Adipocyte (in vitro differentiated cells): Measurements from ENCODE around the gene LYSMD2.

Source experiments
- DNase-seq: peaks from one replicate; pipeline ENCODE4 v3.0.0-alpha.2; 2015; ENCODE audit warnings: low read depth
- H3K27me3 ChIP-seq: replicated peaks from 2 replicates; pipeline ENCODE4 v1.7.0; 2013; ENCODE audit warnings: mild to moderate bottlenecking, low read length, moderate library complexity; ENCODE audit not compliant: control insufficient read depth, insufficient read depth
- H3K36me3 ChIP-seq: 2 replicates; pipeline ENCODE4 v1.7.0; 2013; ENCODE audit warnings: low read length, mild to moderate bottlenecking, moderate library complexity; ENCODE audit not compliant: control insufficient read depth, insufficient read depth, severe bottlenecking
- H3K4me1 ChIP-seq: 2 replicates; pipeline ENCODE4 v1.7.0; 2013; ENCODE audit warnings: mild to moderate bottlenecking, low read length, moderate library complexity; ENCODE audit not compliant: control insufficient read depth, insufficient read depth
- H3K4me3 ChIP-seq: 2 replicates; pipeline ENCODE4 v1.7.0; 2013; ENCODE audit warnings: mild to moderate bottlenecking, low read length, moderate library complexity
- H3K9ac ChIP-seq: 2 replicates; pipeline ENCODE4 v1.7.0; 2013; ENCODE audit warnings: mild to moderate bottlenecking, low read length, moderate library complexity
- H3K9me3 ChIP-seq: 2 replicates; pipeline ENCODE4 v1.7.0; 2013; ENCODE audit warnings: mild to moderate bottlenecking, low read length, moderate library complexity; ENCODE audit not compliant: control insufficient read depth

Gene LYSMD2

GRCh38 chr15:51770902-51771301 is 33.4 kb upstream of the LYSMD2 start:
- Histone ChIP-seq H3K36me3 (peaks cover 6% of the 10 kb centered on the region), H3K9me3 (no peaks in the 10 kb centered on the region), H3K27me3 (no peaks in the 10 kb centered on the region), H3K4me1 (peaks cover 6% of the 10 kb centered on the region), H3K4me3 (no peak overlapping the region), H3K9ac (no peak overlapping the region)
- no peak for DNase-seq

GRCh38 chr15:51768018-51768417 is 30.6 kb upstream of the LYSMD2 start:
- Histone ChIP-seq H3K4me3 (no peak overlapping the region), H3K4me1 (peaks cover 6% of the 10 kb centered on the region), H3K9me3 (no peaks in the 10 kb centered on the region), H3K36me3 (no peaks in the 10 kb centered on the region), H3K9ac (no peak overlapping the region), H3K27me3 (no peaks in the 10 kb centered on the region)
- DNase-seq, result no peak

- no peaks in the 10 kb centered on the region for H3K36me3 ChIP-seq
- H3K9ac ChIP-seq, result no peak overlapping the region
- no peak for DNase-seq
- H3K27me3 ChIP-seq, result no peaks in the 10 kb centered on the region
- H3K9me3 ChIP-seq, result no peaks in the 10 kb centered on the region
- H3K4me3 ChIP-seq, result no peak overlapping the region
- H3K4me1 ChIP-seq, result no peaks in the 10 kb centered on the region
Observed at GRCh38 chr15:51766341-51766740, 28.9 kb upstream of the LYSMD2 start.

DNA sequence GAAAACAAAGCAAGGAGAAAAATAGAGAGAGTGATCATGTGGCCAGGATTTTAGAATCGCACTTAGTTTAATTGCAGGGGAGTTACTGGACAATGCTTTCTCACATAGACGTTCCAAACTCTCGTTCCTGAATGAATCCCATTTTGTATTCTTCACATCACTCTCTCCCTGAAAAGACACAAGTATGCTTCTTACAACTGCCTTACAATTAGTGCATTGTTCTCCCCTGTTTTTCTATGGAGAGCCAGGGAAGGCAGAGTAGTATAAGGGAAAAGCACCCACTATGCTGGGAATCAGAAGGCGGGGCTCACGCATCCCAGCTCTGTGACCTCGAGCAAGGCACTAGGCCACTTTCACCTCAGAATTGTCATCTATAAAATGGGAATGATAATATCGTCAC is 28.3 kb upstream of the LYSMD2 start:
- H3K4me1 ChIP-seq, result no peaks in the 10 kb centered on the region
- no peaks in the 10 kb centered on the region for H3K27me3 ChIP-seq
- no peak for DNase-seq
- no peak overlapping the region for H3K9ac ChIP-seq
- no peak overlapping the region for H3K4me3 ChIP-seq
- H3K9me3 ChIP-seq, result no peaks in the 10 kb centered on the region
- no peaks in the 10 kb centered on the region for H3K36me3 ChIP-seq

GRCh38 chr15:51760805-51761204 is 23.4 kb upstream of the LYSMD2 start:
- Histone ChIP-seq H3K4me1 (peaks cover 17% of the 10 kb centered on the region), H3K9me3 (no peaks in the 10 kb centered on the region), H3K27me3 (no peaks in the 10 kb centered on the region), H3K9ac (no peak overlapping the region), H3K36me3 (no peaks in the 10 kb centered on the region), H3K4me3 (no peak overlapping the region)
- no peak for DNase-seq

DNA sequence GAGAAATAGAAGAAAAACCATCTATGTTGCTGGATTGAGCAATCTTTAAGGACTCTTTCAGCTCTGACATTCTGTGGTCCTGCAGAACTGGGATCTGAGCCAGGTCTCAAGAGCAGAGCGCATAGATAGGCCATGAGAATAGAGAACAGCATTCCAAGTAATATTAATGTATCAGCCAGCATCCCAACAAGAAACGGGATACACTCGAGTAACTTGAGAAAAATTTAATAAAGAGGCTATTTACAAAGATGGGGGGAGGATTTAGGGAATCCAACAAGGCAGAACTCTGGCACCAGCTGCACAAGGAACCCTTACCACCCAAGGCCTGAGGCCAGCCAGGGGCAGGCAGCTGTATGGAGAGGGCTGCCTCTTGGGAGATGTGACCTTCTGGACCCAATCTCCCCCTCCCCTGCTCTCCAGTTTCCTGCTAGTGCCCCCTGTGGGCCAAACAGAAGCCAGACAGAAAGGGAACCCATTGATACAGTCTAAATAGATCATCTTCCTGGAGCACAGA is 22.2 kb upstream of the LYSMD2 start:
- DNase-seq, result peak; percentile 95
- Histone ChIP-seq H3K9ac (no peak overlapping the region), H3K9me3 (no peaks in the 10 kb centered on the region), H3K4me1 (peaks cover 17% of the 10 kb centered on the region), H3K27me3 (no peaks in the 10 kb centered on the region), H3K36me3 (no peaks in the 10 kb centered on the region), H3K4me3 (no peak overlapping the region)

DNA sequence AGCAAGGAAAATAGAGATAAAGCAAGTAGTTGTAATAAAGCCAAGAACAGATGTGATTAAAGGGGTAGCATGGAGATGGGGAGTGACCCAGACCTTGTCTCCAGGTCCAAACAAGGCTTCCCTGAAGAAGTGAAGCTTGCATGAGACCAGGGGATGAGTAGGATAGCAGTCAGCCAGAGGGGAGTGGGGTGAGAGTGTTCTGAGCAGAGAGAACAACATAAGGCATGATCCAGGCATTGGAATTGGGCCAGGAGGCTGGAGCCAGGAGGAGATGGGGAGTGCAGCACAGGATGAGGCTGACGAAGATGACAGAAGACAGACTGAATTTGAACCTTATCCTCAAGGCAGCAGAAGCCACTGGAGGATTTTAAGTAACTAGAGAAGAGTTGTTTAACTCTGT is 21.2 kb upstream of the LYSMD2 start:
- peak; percentile 65 for DNase-seq
- H3K36me3 ChIP-seq, result no peaks in the 10 kb centered on the region
- H3K4me3 ChIP-seq, result no peak overlapping the region
- peaks cover 17% of the 10 kb centered on the region for H3K4me1 ChIP-seq
- no peak overlapping the region for H3K9ac ChIP-seq
- H3K27me3 ChIP-seq, result no peaks in the 10 kb centered on the region
- no peaks in the 10 kb centered on the region for H3K9me3 ChIP-seq

DNA sequence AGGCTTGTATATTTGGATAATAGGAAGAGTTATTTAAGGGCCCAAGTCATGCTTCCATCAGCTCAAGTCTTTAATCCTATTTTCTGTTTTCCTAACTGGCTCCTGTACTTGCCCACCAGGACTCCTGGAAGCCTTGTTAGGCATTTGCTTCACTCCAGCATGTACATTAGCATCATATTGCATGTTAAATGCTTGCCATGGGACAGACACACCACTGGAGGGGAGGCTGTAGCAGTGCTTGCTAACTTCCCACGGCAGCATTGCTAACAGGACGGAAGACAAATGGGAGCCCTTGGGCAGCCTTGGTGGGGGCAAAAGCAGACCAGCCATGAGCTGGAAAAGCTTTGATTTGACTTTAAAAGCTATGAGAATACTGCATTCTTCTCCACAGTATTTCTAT is 20.0 kb upstream of the LYSMD2 start:
- H3K9ac ChIP-seq, result no peak overlapping the region
- peaks cover 17% of the 10 kb centered on the region for H3K4me1 ChIP-seq
- H3K9me3 ChIP-seq, result no peaks in the 10 kb centered on the region
- no peak overlapping the region for H3K4me3 ChIP-seq
- no peaks in the 10 kb centered on the region for H3K36me3 ChIP-seq
- no peaks in the 10 kb centered on the region for H3K27me3 ChIP-seq
- DNase-seq, result no peak

DNA sequence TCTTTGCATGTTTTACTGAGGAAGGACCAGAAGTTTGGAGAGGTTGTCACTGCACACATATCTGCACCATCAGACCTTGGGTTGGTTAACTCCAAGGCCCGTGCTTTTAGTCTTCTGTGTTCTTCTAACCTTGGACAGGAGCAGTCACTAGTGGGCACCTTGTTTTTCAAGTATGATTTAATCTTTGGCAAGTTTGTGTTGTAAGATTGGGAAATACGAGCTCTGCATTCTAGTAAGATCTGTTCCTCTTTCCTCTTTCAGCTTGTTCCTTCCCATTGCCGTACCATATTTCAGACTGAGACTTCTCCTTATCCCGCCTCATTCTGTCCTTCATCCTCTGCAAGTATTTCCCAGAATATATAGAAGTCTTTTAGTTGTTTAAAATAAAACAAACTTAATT is 19.0 kb upstream of the LYSMD2 start:
- no peak for DNase-seq
- Histone ChIP-seq H3K4me3 (no peak overlapping the region), H3K9me3 (no peaks in the 10 kb centered on the region), H3K27me3 (no peaks in the 10 kb centered on the region), H3K4me1 (peaks cover 21% of the 10 kb centered on the region), H3K9ac (no peak overlapping the region), H3K36me3 (no peaks in the 10 kb centered on the region)

DNA sequence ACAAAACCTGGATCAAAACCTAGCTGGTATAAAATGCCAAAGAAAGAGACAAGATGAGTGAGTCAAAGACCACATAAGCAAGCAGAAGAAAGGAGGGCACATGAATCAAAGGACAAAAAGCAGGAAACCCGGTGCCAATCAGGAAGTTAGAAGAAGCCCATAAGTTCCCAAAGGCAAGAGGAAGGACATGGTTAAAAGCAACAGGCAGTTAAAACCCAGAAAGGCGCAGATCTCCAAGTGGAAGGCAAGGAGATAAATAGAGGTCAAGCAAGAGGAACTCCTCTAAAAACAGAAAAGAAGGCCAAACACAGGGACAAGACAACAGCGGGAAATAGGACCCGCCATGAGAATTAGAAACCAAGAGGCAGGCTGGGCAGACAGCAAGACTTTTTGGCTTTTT is 18.3 kb upstream of the LYSMD2 start:
- DNase-seq, result no peak
- Histone ChIP-seq H3K36me3 (no peaks in the 10 kb centered on the region), H3K4me1 (peaks cover 24% of the 10 kb centered on the region), H3K9ac (no peak overlapping the region), H3K9me3 (no peaks in the 10 kb centered on the region), H3K4me3 (no peak overlapping the region), H3K27me3 (peaks cover 3% of the 10 kb centered on the region)

- Histone ChIP-seq H3K4me3 (no peak overlapping the region), H3K9ac (no peak overlapping the region), H3K4me1 (peaks cover 18% of the 10 kb centered on the region), H3K9me3 (no peaks in the 10 kb centered on the region), H3K27me3 (peaks cover 18% of the 10 kb centered on the region), H3K36me3 (no peaks in the 10 kb centered on the region)
- no peak for DNase-seq
Observed at GRCh38 chr15:51754267-51754666, 16.8 kb upstream of the LYSMD2 start.

- DNase-seq, result no peak
- H3K4me3 ChIP-seq, result no peak overlapping the region
- H3K27me3 ChIP-seq, result peaks cover 26% of the 10 kb centered on the region
- peaks cover 7% of the 10 kb centered on the region for H3K4me1 ChIP-seq
- H3K9me3 ChIP-seq, result no peaks in the 10 kb centered on the region
- no peak overlapping the region for H3K9ac ChIP-seq
- H3K36me3 ChIP-seq, result no peaks in the 10 kb centered on the region
Observed at GRCh38 chr15:51752888-51753287, 15.4 kb upstream of the LYSMD2 start.
